Liver (tissue), 9 donors: Measurements from ENCODE around the gene RILP. TPM values are rescaled to one million over a fixed set of nuclear protein-coding genes. Genes with fewer than 3 reads are reported as not detected.

ENCODE experiments used
- DNase-seq: peaks from one replicate; pipeline ENCODE4 v3.0.0-alpha.2; 2017; ENCODE audit warnings: low spot score
- H3K27ac ChIP-seq, 2 donors: one replicate each; pipeline ENCODE4 v1.7.0; 2013; ENCODE audit warnings: inconsistent platforms in 2 of 2, low read length in 2 of 2, control low read depth in 1 of 2, low read depth in 1 of 2, mild to moderate bottlenecking in 1 of 2
- H3K27me3 ChIP-seq, 4 donors: one replicate each; pipeline versions ENCODE4 v1.6.1 to v1.7.0; 2013; ENCODE audit warnings: low read length in 3 of 4, inconsistent platforms in 1 of 4, mild to moderate bottlenecking in 1 of 4, moderate library complexity in 1 of 4; ENCODE audit not compliant: control insufficient read depth in 4 of 4, insufficient read depth in 4 of 4
- H3K36me3 ChIP-seq, 4 donors: one replicate each; pipeline versions ENCODE4 v1.6.1 to v1.7.0; 2013; ENCODE audit warnings: low read length in 3 of 4, mild to moderate bottlenecking in 3 of 4, low read depth in 1 of 4, moderate library complexity in 1 of 4; ENCODE audit not compliant: control insufficient read depth in 4 of 4, insufficient read depth in 3 of 4
- H3K4me1 ChIP-seq, 4 donors: one replicate each; pipeline versions ENCODE4 v1.6.1 to v1.7.0; 2013; ENCODE audit warnings: low read length in 3 of 4, mild to moderate bottlenecking in 3 of 4, moderate library complexity in 1 of 4; ENCODE audit not compliant: control insufficient read depth in 4 of 4, insufficient read depth in 4 of 4
- H3K4me3 ChIP-seq, 3 donors: one replicate each; pipeline versions ENCODE4 v1.6.1 to v1.7.0; 2013; ENCODE audit warnings: low read length in 3 of 3, control low read depth in 1 of 3, low read depth in 1 of 3, mild to moderate bottlenecking in 1 of 3
- H3K9ac ChIP-seq, 2 donors: one replicate each; pipeline ENCODE4 v1.7.0; 2013; ENCODE audit warnings: low read length in 2 of 2, mild to moderate bottlenecking in 2 of 2, moderate library complexity in 2 of 2, control low read depth in 1 of 2, low read depth in 1 of 2
- H3K9me3 ChIP-seq, 4 donors: one replicate each; pipeline versions ENCODE4 v1.6.1 to v1.7.0; 2013; ENCODE audit warnings: low read length in 3 of 4; ENCODE audit not compliant: control insufficient read depth in 4 of 4
- FOXA1 ChIP-seq: IDR thresholded peaks from 2 replicates; pipeline ENCODE4 v1.6.1; 2016; ENCODE audit warnings: antibody characterized with exemption
- FOXA2 ChIP-seq: IDR thresholded peaks from 2 replicates; pipeline ENCODE4 v1.6.1; 2016; ENCODE audit warnings: antibody characterized with exemption
- GABPA ChIP-seq, 2 donors: IDR thresholded peaks in 1 of 2; conservative IDR thresholded peaks in 1 of 2; 2 replicates each; pipeline ENCODE4 v1.6.1; 2016; ENCODE audit warnings: antibody characterized with exemption in 2 of 2, mild to moderate bottlenecking in 1 of 2, moderate library complexity in 1 of 2
- HNF4A ChIP-seq, 2 donors: conservative IDR thresholded peaks; 2 replicates each; pipeline ENCODE4 v1.6.1; 2016; ENCODE audit warnings: antibody characterized with exemption in 2 of 2, mild to moderate bottlenecking in 2 of 2
- HNF4G ChIP-seq: IDR thresholded peaks from 2 replicates; pipeline ENCODE4 v1.6.1; 2016; ENCODE audit warnings: antibody characterized with exemption
- JUND ChIP-seq, 2 donors: IDR thresholded peaks; 2 replicates each; pipeline ENCODE4 v1.6.1; 2016; ENCODE audit warnings: antibody characterized with exemption in 2 of 2
- NR2F2 ChIP-seq: IDR thresholded peaks from 2 replicates; pipeline ENCODE4 v1.6.1; 2016; ENCODE audit warnings: antibody characterized with exemption
- RAD21 ChIP-seq, 2 donors: IDR thresholded peaks; 2 replicates each; pipeline ENCODE4 v1.6.1; 2016; ENCODE audit warnings: antibody characterized with exemption in 2 of 2, mild to moderate bottlenecking in 2 of 2
- RXRA ChIP-seq, 2 donors: IDR thresholded peaks; 2 replicates each; pipeline ENCODE4 v1.6.1; 2017 to 2018; ENCODE audit warnings: antibody characterized with exemption in 2 of 2, mild to moderate bottlenecking in 1 of 2
- SP1 ChIP-seq: IDR thresholded peaks from 2 replicates; pipeline ENCODE4 v1.6.1; 2018; ENCODE audit warnings: antibody characterized with exemption, mild to moderate bottlenecking
- TAF1 ChIP-seq: conservative IDR thresholded peaks from 2 replicates; pipeline ENCODE4 v1.6.1; 2016; ENCODE audit warnings: antibody characterized with exemption, mild to moderate bottlenecking
- YY1 ChIP-seq: IDR thresholded peaks from 2 replicates; pipeline ENCODE4 v1.6.1; 2016; ENCODE audit warnings: antibody characterized with exemption, mild to moderate bottlenecking
- ZBTB33 ChIP-seq: IDR thresholded peaks from 2 replicates; pipeline ENCODE4 v1.6.1; 2016; ENCODE audit warnings: antibody characterized with exemption
- WGBS: extraction: QIAGEN DNeasy Blood & Tissue Kit; methylation state at CpG from one replicate; pipeline ENCODE4 v1.1.7; 2013; 5-methylcytosine and 5-hydroxymethylcytosine counted together
- polyA plus RNA-seq, 2 donors: library from polyadenylated mRNA; stranded (reverse) in 1 of 2; unstranded in 1 of 2; fragments of 200-250 nt in 1 of 2; fragments of >200 nt in 1 of 2; fragmentation: Nextera tagmentation in 1 of 2; extraction: Ambion mirVana in 1 of 2; gene quantifications; one replicate each; pipeline versions ENCODE4 v1.2.1 to v1.2.3, GENCODE V29; 2013 to 2015
- total RNA-seq, 2 donors: library from RNA; depleted of rRNA; stranded (reverse); fragments of >200 nt; gene quantifications; one replicate each; pipeline ENCODE4 v1.2.3, GENCODE V29; 2014
- TF ChIP-seq, protein P1 (sequence below): IDR thresholded peaks from 2 replicates; pipeline ENCODE4 v1.6.1; 2016; ENCODE audit warnings: antibody characterized with exemption, mild to moderate bottlenecking
- TF ChIP-seq, protein P2 (sequence below): IDR thresholded peaks from 2 replicates; pipeline ENCODE4 v1.6.1; 2016; ENCODE audit warnings: antibody characterized with exemption
- TF ChIP-seq, protein P3 (sequence below): fragments of 150-350 bp; IDR thresholded peaks from 2 replicates; pipeline ENCODE4 v1.5.1; 2017; ENCODE audit warnings: improper control_type of control experiment, low read depth, low read length; ENCODE audit not compliant: missing input control
- donor health status: healthy.
- donor health status: healthy.
- donor health status: healthy.
- donor health status: healthy.
- donor health status: healthy.

RILP gene
- total and polyA plus RNA-seq, 4 donors = 7.9 to 47.4 (median 22.5) TPM

GRCh38 chr17:1650731-1651558, 1.3 kb upstream of the RILP start (continued):
- TF ChIP-seq, protein P1, sequence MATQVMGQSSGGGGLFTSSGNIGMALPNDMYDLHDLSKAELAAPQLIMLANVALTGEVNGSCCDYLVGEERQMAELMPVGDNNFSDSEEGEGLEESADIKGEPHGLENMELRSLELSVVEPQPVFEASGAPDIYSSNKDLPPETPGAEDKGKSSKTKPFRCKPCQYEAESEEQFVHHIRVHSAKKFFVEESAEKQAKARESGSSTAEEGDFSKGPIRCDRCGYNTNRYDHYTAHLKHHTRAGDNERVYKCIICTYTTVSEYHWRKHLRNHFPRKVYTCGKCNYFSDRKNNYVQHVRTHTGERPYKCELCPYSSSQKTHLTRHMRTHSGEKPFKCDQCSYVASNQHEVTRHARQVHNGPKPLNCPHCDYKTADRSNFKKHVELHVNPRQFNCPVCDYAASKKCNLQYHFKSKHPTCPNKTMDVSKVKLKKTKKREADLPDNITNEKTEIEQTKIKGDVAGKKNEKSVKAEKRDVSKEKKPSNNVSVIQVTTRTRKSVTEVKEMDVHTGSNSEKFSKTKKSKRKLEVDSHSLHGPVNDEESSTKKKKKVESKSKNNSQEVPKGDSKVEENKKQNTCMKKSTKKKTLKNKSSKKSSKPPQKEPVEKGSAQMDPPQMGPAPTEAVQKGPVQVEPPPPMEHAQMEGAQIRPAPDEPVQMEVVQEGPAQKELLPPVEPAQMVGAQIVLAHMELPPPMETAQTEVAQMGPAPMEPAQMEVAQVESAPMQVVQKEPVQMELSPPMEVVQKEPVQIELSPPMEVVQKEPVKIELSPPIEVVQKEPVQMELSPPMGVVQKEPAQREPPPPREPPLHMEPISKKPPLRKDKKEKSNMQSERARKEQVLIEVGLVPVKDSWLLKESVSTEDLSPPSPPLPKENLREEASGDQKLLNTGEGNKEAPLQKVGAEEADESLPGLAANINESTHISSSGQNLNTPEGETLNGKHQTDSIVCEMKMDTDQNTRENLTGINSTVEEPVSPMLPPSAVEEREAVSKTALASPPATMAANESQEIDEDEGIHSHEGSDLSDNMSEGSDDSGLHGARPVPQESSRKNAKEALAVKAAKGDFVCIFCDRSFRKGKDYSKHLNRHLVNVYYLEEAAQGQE = no peak
- TF ChIP-seq TAF1 = no peak
- peak; percentile 82 to 83 for TF ChIP-seq HNF4A (conservative IDR thresholded peaks at IDR 0.05)
- peak; percentile 66 for TF ChIP-seq HNF4G
- TF ChIP-seq, protein P2, sequence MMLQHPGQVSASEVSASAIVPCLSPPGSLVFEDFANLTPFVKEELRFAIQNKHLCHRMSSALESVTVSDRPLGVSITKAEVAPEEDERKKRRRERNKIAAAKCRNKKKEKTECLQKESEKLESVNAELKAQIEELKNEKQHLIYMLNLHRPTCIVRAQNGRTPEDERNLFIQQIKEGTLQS = no peak
- TF ChIP-seq YY1 = peak; percentile 31
- TF ChIP-seq FOXA1 = no peak
- peak; percentile 94 for TF ChIP-seq SP1
- TF ChIP-seq RXRA (IDR thresholded peaks at IDR 0.05) = peak; percentile 94

GRCh38 chr17:1648963-1649843, 463 bp downstream of the RILP start:
- under 1% methylated on average over 100 of the region's 100 CpGs for WGBS
- H3K27me3 ChIP-seq = no peaks in the 10 kb centered on the region
- H3K9me3 ChIP-seq = no peaks in the 10 kb centered on the region
- H3K27ac ChIP-seq = peak overlapping the region; percentile 96 to 98
- DNase-seq = peak; percentile 96
- H3K4me3 ChIP-seq = peak overlapping the region; percentile 54 to 78 (median 78)
- peaks cover 2 to 55% (median 35%) of the 10 kb centered on the region in 4 donors for H3K4me1 ChIP-seq
- TF ChIP-seq YY1 (peak; percentile 75), GABPA (IDR thresholded peaks at IDR 0.05 in 1 of 2, conservative IDR thresholded peaks at IDR 0.05 in 1 of 2) (no peak), HNF4G (no peak), HNF4A (conservative IDR thresholded peaks at IDR 0.05) (peak in 1 of 2 donors; percentile 12), NR2F2 (no peak), SP1 (peak; percentile 36), RAD21 (IDR thresholded peaks at IDR 0.05) (peak; percentile 68 to 77), JUND (IDR thresholded peaks at IDR 0.05) (peak in 1 of 2 donors; percentile 5), FOXA2 (no peak), ZBTB33 (no peak), TAF1 (no peak), RXRA (IDR thresholded peaks at IDR 0.05) (no peak)
- TF ChIP-seq, protein P3, sequence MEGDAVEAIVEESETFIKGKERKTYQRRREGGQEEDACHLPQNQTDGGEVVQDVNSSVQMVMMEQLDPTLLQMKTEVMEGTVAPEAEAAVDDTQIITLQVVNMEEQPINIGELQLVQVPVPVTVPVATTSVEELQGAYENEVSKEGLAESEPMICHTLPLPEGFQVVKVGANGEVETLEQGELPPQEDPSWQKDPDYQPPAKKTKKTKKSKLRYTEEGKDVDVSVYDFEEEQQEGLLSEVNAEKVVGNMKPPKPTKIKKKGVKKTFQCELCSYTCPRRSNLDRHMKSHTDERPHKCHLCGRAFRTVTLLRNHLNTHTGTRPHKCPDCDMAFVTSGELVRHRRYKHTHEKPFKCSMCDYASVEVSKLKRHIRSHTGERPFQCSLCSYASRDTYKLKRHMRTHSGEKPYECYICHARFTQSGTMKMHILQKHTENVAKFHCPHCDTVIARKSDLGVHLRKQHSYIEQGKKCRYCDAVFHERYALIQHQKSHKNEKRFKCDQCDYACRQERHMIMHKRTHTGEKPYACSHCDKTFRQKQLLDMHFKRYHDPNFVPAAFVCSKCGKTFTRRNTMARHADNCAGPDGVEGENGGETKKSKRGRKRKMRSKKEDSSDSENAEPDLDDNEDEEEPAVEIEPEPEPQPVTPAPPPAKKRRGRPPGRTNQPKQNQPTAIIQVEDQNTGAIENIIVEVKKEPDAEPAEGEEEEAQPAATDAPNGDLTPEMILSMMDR = peak; percentile 96
- TF ChIP-seq, protein P1 = no peak
- TF ChIP-seq, protein P2 = no peak
- peak overlapping the region; percentile 24 to 44 for H3K9ac ChIP-seq
- H3K36me3 ChIP-seq = peaks cover 13 to 37% (median 32%) of the 10 kb centered on the region in 4 donors
